Peyer's patch (tissue), 4 donors: ENCODE measurements around the gene DGCR8. TPM values are rescaled to one million over a fixed set of nuclear protein-coding genes. Genes with fewer than 3 reads are reported as not detected.
A peak's percentile ranks its signal among the peaks of the same experiment; 100 is the strongest.

Source experiments
- DNase-seq, 3 donors: peaks; one replicate each; pipeline ENCODE4 v3.0.0-alpha.2; 2017 to 2019
- H3K27ac ChIP-seq, 4 donors: fragments of 200-600 bp; sonication (generic); one replicate each; pipeline ENCODE4 v1.5.1; 2016 to 2019
- H3K27me3 ChIP-seq, 2 donors: fragments of 200-600 bp; sonication (generic); one replicate each; pipeline ENCODE4 v1.5.1; 2019
- H3K36me3 ChIP-seq, 3 donors: fragments of 200-600 bp; sonication (generic); one replicate each; pipeline ENCODE4 v1.5.1; 2016 to 2019
- H3K4me1 ChIP-seq, 4 donors: fragments of 200-600 bp; sonication (generic); one replicate each; pipeline ENCODE4 v1.5.1; 2016 to 2019
- H3K4me3 ChIP-seq, 4 donors: fragments of 200-600 bp; sonication (generic); 1 replicate in 3 of 4; 2 replicates in 1 of 4; pipeline ENCODE4 v1.5.1; 2016 to 2019; ENCODE audit warnings: mild to moderate bottlenecking in 1 of 4
- H3K9me3 ChIP-seq, 4 donors: fragments of 200-600 bp; sonication (generic); one replicate each; pipeline ENCODE4 v1.5.1; 2016 to 2019; ENCODE audit warnings: mild to moderate bottlenecking in 1 of 4
- POLR2A ChIP-seq, 2 donors: fragments of 450-650 bp; IDR thresholded peaks; one replicate each; pipeline ENCODE4 v1.5.1; 2017; ENCODE audit warnings: antibody characterized with exemption in 2 of 2, mild to moderate bottlenecking in 2 of 2, moderate library complexity in 2 of 2
- total RNA-seq, 4 donors: library from RNA; depleted of rRNA; stranded (reverse); fragments of >200 nt; gene quantifications; one replicate each; pipeline ENCODE4 v1.1.0, GENCODE V29; 2016
- TF ChIP-seq, protein P1 (sequence below), 6 experiments: fragments of 450-650 bp in 4 of 6; fragments of 200-600 bp in 2 of 6; sonication (generic) in 1 of 6; IDR thresholded peaks; one replicate each; pipeline ENCODE4 v1.5.1; 2017 to 2019; ENCODE audit warnings: antibody characterized with exemption in 6 of 6, mild to moderate bottlenecking in 3 of 6, moderate library complexity in 1 of 6

DGCR8 gene
- total RNA-seq, 4 donors from 2014 or later = 40.6 to 138 (median 64.9) TPM

DNA sequence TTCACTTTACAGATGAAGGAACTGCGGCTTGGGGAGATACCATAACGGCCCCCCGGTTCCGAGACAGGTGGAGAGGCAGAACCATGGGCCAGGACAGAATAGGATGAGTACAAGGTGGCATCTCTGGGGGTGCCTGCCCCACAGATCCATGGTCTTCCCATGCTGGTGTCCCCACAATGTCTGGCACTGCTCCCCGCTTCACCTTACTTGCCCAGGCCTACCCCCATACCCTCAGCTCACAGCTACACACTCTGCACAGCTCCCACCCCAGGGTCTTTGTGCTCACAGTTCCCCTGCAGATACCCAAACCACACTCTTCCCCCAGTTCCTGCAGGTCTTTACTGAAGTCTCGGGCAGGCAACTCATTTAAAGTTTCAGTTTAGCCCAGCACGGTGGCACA lies 11.4 kb upstream of the DGCR8 start:
- H3K4me1 ChIP-seq = no peaks in the 10 kb centered on the region
- TF ChIP-seq, protein P1, sequence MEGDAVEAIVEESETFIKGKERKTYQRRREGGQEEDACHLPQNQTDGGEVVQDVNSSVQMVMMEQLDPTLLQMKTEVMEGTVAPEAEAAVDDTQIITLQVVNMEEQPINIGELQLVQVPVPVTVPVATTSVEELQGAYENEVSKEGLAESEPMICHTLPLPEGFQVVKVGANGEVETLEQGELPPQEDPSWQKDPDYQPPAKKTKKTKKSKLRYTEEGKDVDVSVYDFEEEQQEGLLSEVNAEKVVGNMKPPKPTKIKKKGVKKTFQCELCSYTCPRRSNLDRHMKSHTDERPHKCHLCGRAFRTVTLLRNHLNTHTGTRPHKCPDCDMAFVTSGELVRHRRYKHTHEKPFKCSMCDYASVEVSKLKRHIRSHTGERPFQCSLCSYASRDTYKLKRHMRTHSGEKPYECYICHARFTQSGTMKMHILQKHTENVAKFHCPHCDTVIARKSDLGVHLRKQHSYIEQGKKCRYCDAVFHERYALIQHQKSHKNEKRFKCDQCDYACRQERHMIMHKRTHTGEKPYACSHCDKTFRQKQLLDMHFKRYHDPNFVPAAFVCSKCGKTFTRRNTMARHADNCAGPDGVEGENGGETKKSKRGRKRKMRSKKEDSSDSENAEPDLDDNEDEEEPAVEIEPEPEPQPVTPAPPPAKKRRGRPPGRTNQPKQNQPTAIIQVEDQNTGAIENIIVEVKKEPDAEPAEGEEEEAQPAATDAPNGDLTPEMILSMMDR (IDR thresholded peaks at IDR 0.05) = no peak
- no peak for TF ChIP-seq POLR2A (IDR thresholded peaks at IDR 0.05)

DNA sequence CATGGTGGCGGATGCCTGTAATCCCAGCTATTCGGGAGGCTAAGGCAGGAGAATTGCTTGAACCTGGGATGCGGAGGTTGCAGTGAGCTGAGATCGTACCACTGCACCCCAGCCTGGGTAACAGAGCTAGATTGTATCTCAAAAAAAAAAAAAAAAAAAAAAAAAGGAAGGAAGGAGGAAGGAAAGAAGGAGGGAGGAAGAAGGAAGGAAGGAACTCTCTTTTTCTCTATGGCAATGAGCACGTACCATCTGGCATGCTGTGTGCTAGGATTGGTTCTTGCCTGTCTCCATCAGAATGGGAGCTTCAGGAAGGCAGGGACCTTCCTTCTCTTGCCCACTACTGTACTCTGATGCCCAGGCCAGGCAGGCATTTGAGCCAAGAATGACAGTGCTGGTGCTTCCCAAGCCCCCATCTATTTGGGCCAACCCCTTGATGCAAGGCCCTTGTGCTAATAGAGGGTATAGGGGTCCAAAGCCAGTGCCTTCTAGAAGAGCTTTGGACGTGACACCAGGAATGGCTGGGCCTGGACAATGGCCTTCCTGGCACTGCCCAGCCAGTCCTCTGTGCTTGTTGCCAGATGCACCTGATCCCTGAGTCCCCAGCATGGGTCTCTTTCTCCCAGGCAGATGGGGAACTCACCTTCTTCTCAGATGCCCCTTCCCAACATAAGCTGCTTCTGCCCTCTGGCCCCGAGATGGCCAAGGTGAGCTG lies 10.6 kb upstream of the DGCR8 start:
- Histone ChIP-seq H3K36me3 (peaks cover 0 to 6% (median 0%) of the 10 kb centered on the region in 3 donors), H3K4me3 (no peak overlapping the region), H3K4me1 (no peaks in the 10 kb centered on the region), H3K27ac (no peak overlapping the region), H3K27me3 (no peaks in the 10 kb centered on the region), H3K9me3 (no peaks in the 10 kb centered on the region)
- TF ChIP-seq, protein P1 (IDR thresholded peaks at IDR 0.05) = no peak
- TF ChIP-seq POLR2A (IDR thresholded peaks at IDR 0.05) = no peak
- DNase-seq = no peak

More for the DNA sequence above, 11.4 kb upstream of the DGCR8 start:
- H3K27me3 ChIP-seq = no peaks in the 10 kb centered on the region
- no peak overlapping the region for H3K4me3 ChIP-seq
- no peak overlapping the region for H3K27ac ChIP-seq
- H3K9me3 ChIP-seq = no peaks in the 10 kb centered on the region
- peaks cover 0 to 14% (median 0%) of the 10 kb centered on the region in 3 donors for H3K36me3 ChIP-seq
- no peak for DNase-seq

DNA sequence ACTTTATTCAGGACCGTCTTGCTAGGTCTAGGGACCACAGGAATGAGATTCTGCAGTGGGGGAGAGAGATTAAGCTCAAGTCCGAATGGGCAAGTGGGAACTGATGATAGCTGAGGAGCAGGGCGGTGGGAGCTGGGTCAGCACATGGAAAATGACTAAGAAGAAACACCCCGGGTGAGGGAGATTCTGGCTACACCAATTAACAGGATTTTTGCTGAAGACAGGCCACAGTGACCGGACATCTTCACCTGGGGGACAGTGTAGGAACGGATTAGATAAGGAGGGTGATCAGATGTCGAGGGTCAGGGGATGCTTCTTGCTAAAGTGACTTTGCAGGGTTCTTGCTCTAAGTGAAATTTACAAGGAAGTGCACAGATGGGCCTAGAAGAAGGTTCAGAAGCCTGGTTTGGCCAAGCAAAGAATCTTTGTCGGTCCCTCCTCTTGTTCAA lies 8.5 kb upstream of the DGCR8 start:
- Histone ChIP-seq H3K27ac (no peak overlapping the region), H3K27me3 (no peaks in the 10 kb centered on the region), H3K4me3 (no peak overlapping the region), H3K9me3 (no peaks in the 10 kb centered on the region), H3K4me1 (no peaks in the 10 kb centered on the region), H3K36me3 (no peaks in the 10 kb centered on the region)
- DNase-seq = no peak
- TF ChIP-seq POLR2A (IDR thresholded peaks at IDR 0.05) = no peak
- TF ChIP-seq, protein P1 (IDR thresholded peaks at IDR 0.05) = no peak

DNA sequence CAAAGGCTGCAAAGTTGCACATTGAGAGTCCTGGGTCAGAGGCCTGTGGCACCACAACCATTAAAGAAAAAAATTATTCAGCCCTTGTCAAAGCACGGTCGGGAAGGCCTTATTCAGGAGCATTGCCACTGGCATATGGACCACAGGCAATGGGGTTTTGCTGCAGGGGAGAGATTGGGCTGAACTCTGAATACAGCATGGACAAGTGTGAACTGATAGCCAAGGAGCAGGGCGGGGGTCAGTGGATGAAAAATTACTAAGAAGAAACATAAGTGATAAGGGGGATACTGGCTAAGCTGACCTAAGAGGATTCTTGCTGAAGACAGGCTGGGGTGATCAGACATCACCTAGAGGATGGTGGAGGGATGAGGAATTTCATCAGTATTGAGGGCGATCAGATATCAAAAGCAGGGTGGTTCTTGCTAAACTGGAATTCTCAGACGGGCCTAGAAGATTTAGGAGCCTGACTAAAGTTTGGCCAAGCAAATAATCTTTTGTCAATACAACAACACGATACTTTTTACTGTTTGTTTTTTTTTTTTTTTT lies 3.3 kb upstream of the DGCR8 start:
- H3K4me3 ChIP-seq = no peak overlapping the region
- TF ChIP-seq, protein P1 (IDR thresholded peaks at IDR 0.05) = no peak
- no peak for TF ChIP-seq POLR2A (IDR thresholded peaks at IDR 0.05)
- DNase-seq = no peak
- H3K27me3 ChIP-seq = no peaks in the 10 kb centered on the region
- peaks cover 0 to 10% (median 7%) of the 10 kb centered on the region in 4 donors for H3K4me1 ChIP-seq
- H3K36me3 ChIP-seq = no peaks in the 10 kb centered on the region
- no peaks in the 10 kb centered on the region for H3K9me3 ChIP-seq
- H3K27ac ChIP-seq = no peak overlapping the region

DNA sequence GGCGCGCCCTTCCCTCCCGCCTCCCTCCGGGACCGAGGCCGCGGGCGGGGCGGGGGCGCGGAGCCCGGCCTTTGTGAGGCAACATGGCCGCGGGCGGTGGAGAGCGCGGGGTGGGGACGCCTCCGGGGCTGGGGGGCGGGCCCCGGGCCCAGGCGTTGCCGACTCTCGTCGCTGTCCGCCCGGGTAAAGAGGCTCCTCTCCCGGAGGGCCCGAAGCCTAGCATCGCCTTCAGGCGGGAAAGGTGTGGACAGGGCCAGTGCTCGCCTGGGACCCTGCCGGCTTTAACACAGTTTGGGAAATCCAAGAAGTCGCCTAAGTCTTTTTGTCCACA lies 369 bp downstream of the DGCR8 start:
- Histone ChIP-seq H3K27me3 (no peaks in the 10 kb centered on the region), H3K9me3 (no peaks in the 10 kb centered on the region), H3K27ac (peak overlapping the region; percentile 79 to 95 (median 90)), H3K36me3 (no peaks in the 10 kb centered on the region), H3K4me1 (peaks cover 0 to 40% (median 7%) of the 10 kb centered on the region in 4 donors), H3K4me3 (peak overlapping the region; percentile 81 to 99 (median 88))
- peak; percentile 66 to 85 (median 80) for DNase-seq
- TF ChIP-seq, protein P1 (IDR thresholded peaks at IDR 0.05) = no peak
- TF ChIP-seq POLR2A (IDR thresholded peaks at IDR 0.05) = no peak
